Fibroblast of villous mesenchyme (primary cell): ENCODE measurements around the gene SPON1. TPM values are rescaled to one million over a fixed set of nuclear protein-coding genes. Genes with fewer than 3 reads are reported as not detected.

ENCODE experiments used
- DNase-seq: peaks from one replicate; pipeline ENCODE4 v3.0.0-alpha.2; 2010; ENCODE audit warnings: low read depth
- H3K4me3 ChIP-seq: 2 replicates; pipeline ENCODE4 v1.5.1; 2011; ENCODE audit warnings: low read depth, mild to moderate bottlenecking, low read length
- total RNA-seq: library from RNA; depleted of rRNA; stranded (reverse); fragments of >200 nt; gene quantifications from 2 replicates; pipeline ENCODE4 v1.2.3, GENCODE V29; 2012
- TF ChIP-seq, protein P1 (sequence below): IDR thresholded peaks from 2 replicates; pipeline ENCODE4 v1.5.1; 2012; ENCODE audit warnings: low read depth, mild to moderate bottlenecking, low read length; ENCODE audit not compliant: insufficient read depth

SPON1 gene
- total RNA-seq, 1 donor, result 0.43 TPM

DNA sequence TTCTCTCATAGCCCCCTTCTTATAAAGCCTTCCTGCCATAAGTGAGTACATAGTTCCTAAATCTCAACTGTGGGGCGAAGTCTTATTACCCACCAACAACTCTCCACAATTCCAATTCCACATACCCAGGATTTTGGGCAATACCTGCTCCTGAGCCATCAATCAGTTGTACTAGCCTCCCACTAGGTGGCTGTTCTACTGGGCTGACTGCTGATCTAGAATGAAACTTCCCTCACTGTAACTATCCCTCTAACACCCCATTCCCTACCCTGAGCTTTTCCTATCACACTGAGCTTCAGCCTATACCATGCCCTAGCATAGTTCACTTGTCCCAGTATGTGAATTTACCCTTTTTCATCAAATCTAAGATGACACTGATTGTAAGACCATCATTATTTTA lies 344.0 kb downstream of the SPON1 start:
- DNase-seq, result no peak
- TF ChIP-seq, protein P1, sequence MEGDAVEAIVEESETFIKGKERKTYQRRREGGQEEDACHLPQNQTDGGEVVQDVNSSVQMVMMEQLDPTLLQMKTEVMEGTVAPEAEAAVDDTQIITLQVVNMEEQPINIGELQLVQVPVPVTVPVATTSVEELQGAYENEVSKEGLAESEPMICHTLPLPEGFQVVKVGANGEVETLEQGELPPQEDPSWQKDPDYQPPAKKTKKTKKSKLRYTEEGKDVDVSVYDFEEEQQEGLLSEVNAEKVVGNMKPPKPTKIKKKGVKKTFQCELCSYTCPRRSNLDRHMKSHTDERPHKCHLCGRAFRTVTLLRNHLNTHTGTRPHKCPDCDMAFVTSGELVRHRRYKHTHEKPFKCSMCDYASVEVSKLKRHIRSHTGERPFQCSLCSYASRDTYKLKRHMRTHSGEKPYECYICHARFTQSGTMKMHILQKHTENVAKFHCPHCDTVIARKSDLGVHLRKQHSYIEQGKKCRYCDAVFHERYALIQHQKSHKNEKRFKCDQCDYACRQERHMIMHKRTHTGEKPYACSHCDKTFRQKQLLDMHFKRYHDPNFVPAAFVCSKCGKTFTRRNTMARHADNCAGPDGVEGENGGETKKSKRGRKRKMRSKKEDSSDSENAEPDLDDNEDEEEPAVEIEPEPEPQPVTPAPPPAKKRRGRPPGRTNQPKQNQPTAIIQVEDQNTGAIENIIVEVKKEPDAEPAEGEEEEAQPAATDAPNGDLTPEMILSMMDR, result no peak
- no peak overlapping the region for H3K4me3 ChIP-seq

DNA sequence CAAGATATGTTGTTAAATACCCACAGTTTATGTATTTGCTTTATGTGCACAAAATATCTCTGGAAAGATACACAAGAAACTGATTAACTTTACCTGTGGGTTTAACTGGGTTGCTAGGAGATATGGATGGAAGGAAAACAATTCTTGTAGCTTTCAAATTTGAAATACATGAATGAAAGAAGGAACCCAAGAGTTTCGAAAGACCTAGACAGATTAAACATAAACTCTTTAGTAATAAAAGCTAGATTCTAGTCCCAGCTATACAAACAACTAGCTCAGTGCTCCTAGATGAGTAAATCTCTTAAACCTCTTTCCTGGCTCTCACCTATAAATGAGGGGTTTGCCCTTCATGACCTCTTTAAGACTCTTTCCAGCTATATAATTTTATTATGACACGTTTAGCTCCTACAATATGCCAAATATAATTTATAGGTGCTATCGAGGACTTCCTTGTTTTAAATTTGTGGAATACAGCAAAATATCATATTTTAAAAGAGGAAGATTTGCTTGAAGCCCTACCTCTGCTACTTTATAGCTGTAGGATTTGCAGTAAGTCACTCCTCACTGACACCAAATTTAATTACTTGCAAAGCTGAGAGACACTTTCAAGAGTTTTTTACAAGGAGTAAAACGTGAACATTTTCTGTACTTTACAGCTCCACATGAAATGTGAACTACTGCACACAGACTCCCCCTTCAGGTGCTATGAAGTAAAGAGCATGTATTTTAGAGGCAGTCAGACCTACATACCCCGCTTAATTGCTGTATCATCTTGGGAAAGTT lies 345.8 kb downstream of the SPON1 start:
- DNase-seq, result peak; percentile 73
- no peak overlapping the region for H3K4me3 ChIP-seq
- TF ChIP-seq, protein P1, result peak; percentile 74

DNA sequence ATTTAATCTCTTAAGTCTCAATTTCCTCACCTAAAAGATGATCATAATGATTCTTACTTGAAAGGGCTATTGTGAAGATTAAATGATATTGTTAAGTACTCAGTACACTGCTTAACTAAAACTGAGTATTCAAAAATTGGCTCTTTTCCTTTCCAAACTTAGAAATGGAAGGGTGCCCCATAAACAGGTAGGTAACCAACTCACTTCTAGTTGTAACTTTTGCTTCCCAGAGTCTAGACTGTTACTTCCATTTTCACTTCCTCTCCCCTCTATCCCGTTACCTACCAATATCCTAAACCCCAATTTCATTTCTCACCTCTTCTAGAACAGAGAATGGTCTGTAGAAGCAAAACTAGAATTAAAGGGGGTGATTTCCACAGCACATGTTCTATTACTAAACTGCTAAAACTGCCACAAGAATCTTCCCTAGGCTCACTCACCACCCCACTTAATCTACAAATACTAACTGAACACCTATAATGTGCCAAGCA lies 346.4 kb downstream of the SPON1 start:
- no peak overlapping the region for H3K4me3 ChIP-seq
- no peak for DNase-seq
- TF ChIP-seq, protein P1, result no peak

DNA sequence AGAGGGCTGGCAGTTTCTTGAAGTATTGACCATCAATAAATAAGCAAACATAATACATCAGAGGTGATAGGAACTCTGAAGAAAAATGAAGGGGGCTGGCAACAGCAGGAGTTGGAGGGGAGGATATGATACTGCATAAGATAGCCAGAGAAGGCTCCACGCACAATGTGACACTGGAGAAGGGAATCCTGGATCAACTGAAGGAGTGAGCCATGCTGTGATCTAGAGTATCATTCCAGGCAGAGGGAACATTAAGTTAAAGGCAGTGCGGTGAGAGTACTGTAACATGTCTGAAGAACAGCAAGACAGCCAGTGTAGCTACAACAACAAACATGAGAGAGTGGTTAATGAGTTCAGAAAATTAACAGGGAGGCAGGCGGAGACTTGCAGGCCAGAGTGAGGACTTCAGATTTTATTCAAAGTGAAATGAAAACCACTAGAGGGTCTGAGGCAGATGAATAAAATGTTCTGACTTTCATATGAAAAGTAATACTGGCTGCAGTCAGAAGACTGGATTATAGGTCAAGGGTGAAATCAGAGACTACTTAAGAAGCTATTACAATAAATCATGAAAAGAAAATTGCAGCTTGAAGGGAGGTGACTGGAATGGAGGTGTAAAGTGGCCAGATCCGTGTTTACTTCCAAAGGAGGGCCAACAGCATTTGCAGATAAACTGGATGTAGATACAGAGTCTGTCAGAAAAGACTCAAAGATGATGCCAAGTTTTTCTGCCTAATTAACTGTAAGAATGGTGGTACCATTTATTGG lies 347.1 kb downstream of the SPON1 start:
- TF ChIP-seq, protein P1, result no peak
- DNase-seq, result no peak
- H3K4me3 ChIP-seq, result no peak overlapping the region

DNA sequence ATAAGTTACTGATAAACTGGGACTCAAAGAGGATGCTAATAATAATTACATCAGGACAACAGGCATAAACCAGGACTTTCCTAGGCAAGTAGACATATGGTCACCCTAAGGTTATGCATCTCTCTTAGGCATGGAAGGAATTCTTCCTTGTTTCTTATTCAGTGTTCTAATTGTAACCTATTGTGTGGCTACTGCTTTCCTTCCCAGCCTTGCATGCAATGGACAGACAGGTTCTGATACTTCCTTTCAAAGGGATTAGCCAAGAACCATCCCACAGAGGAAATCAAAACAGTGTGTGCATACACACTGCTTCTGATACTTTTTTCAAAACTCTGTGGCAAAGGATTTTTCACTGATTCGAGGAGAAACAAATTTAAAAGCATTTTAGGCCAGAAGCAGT lies 348.2 kb downstream of the SPON1 start:
- H3K4me3 ChIP-seq, result no peak overlapping the region
- TF ChIP-seq, protein P1, result no peak
- peak; percentile 27 for DNase-seq

DNA sequence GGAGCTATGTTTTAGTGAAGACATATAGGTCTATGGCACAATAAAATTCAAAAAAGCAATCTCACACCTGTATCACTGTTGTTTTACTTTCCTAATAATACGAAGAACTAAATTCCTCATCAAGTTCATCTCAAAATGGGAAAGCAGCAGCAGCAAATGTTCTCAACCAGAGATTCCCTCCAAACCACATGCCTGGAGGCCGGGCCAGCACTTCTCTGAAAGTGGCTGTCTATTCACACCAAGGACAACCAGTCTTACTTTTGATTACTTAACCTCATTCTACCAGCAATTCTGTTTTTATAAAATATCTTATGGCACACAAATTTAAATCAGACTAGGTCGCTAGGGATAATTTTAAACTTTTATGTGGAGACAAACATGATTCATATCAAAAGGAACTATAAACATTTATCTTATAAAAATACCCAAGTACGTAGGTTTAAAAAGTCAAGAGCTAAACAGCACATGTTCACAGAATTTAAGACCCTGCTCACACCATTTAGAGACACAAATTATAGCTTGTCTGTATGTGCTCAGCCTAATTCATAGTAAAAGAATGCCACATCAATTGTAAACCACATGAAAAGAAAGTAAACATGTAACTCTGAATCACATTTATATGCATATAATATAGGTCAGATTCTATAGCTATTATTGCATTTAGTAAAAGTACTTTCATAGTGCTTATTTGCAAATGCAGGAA lies 350.4 kb downstream of the SPON1 start:
- TF ChIP-seq, protein P1, result no peak
- peak; percentile 78 for DNase-seq
- H3K4me3 ChIP-seq, result no peak overlapping the region
